ENCODE data around the gene FZD10.

Gene FZD10

DNA sequence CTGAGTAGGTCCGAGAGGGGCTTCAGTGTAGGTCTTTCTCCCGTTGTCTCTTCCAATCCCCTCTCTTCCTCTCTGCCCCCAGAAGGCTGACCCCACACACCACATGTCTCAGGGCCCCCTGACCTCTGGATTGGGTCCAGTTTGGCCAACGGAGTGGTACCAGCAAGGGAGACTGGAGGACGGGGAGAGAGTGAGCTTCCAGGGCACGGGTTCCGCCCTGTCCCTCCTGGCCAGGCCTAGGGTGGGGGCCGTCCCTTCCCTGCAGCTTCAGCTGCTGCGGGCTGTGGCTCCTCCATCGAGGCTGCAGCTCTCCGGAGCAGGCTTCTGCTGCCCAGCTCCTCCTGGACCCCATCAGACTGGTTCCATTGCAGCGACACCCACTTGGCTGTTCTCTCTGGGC is 17.4 kb downstream of the FZD10 start:
- DNase-seq (ENCODE audit: low read depth in 2 of 2) = no peak

DNA sequence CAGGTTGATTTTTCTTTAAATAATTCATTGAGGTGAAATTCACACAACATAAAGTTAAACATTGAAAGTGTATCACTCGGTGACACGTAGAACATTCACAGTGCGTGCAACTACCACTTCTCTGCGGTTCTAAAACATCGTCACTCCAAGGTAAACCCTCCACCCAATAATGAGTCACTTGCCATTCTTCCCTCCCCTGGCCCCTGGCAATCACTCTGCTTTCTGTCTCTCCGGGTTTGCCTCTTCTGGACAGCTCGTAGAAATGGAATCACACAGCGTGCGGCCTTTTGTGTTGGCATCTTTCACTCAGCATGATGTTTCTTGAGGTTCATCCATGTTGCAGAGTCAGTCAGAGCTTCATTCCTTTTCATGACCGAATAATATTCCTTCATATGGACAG is 18.9 kb downstream of the FZD10 start:
- no peak for DNase-seq (ENCODE audit: low read depth in 2 of 2)

DNA sequence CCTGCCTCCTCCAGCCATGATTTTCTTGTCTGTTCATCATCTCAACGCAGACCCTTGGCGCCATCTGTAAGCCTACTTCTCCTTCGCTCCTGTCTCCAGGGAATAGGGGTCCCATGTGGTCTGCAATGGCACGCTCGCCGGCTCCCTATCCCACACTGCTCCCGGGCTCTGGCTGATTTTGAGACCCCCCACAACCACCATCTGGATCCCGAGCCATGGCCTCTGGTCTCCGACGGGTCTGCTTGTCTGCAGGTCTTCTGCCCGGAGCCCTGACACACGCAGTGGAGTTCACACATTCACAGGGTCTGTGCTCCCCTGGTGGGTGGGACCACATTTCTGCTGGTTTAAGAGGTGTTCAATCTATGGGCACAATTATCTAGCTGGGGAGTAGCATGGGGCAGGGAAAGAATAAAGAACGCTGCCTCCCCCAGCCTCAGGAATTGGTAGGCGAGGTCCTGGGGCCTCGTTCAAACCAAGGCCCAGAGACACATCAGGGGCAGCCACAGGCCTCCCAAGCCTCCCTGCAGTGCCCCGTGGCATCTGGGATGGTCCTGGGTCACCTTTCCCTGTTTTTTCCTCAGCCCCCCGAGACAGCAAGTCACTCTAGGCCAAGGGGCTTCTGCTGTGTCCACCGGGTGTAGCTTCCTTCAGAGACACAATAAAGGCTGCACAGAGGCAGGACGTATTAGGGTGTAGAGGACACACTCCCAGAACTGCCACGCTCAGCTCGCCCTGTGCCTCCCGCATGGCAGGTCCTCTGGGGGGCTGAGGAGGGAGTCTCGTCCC is 21.5 kb downstream of the FZD10 start:
- DNase-seq (ENCODE audit: low read depth in 2 of 2) = no peak

DNA sequence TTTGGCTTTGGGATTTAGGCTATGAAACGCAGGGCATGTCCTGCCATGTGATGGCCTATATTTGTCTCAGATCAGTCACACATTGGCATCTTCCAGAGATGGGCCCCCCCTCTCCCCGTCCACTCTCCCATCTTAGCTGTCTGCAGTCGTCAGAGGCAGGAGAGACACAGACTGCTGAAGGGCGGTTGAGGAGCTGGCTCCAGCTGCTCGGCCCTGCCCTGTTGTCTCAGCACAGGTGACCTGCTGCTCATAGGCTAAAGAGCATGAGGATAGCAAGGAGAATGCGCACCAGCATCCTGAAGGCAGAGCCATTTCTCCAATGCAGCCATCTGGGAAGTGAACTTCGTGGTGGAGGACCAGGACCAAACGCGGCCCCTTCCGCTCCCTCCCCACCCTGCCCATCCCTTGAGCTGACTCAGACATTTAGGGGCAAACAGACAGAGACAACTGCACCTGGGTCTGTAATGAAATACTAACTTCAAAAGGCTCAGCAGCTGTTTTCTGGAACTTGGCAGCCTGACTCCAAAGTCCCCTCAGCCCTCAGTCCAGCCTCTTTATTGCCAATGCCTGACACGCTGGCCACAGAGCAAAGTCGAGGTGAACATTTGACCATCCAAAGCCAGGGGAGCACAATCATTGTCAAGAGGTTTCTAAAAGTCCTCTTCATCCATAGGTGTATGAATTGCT is 22.3 kb downstream of the FZD10 start:
- no peak for DNase-seq (ENCODE audit: low read depth in 2 of 2)

DNA sequence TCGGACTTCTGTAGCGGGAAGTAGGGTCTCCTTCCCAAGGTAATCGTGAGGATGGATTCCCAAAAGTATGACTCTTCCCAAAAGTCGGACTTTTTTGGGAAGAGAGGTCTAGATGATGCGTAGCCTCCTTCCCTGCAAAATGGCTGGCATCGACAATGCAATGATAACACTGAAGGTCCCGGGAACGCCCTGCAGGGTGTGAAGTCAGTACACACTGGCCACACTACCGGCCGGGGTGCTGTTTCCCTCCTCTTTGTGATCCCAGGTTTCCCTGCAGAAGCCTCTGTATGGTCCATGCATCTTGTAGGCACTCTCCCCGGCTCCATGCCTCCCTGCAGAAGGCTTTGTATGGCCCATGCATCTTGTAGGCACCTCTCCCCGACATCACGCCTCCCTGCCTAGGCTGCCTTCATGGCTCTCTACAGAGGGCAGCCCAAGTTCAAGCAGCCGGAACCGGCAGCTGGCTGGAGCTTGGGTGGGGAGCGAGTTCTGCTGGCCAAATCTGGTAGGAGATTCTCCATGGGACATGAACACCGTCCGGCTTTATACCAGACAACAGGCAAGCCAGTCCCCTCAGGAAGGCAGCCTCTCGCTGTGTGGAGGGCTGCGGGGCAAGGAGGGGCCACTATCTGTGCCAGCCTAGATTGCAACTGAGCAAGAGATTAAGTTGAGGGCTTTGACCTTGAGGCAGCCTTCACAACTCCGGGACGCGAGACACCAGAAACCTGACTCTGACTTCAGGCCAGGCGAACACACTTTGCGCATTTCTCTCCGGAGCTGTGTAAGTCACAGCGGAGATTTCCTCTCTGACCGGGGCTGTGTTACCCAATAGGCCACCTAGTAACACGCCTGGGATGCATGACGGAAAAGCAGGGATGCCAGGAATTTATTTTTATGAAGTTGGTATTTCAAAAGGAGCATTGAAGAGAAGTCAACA is 23.5 kb downstream of the FZD10 start:
- DNase-seq (ENCODE audit: low read depth in 2 of 2) = no peak

DNA sequence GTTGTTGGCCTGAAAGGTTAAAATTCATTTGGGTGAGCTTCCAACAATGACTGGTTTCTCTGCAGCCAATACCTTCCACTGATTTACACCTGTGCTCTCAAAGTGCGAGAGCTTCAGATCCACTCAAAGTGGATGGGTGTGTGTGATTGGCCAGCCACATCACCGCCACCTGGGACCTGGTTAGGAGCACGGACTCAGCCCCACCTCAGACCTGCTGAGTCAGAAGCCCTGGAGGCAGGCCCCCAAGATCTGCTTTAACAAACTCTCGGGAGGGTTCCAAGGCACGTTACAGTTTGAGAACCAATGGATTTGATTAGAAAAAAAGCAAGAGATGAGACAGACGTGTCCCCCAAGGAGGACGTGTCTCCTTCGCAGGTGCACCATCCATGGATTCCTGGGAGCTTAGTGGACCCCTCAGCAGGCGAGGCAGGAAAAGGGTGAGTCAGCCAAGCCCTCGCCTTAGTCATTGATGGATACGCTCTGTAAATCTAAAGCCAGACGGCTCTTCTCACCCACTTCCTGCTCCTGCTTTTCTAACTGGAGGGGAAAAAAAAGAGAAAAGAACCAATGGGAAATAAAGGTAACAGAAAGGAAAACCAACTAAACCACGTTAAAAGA is 24.5 kb downstream of the FZD10 start:
- no peak for DNase-seq (ENCODE audit: low read depth in 2 of 2)

DNA sequence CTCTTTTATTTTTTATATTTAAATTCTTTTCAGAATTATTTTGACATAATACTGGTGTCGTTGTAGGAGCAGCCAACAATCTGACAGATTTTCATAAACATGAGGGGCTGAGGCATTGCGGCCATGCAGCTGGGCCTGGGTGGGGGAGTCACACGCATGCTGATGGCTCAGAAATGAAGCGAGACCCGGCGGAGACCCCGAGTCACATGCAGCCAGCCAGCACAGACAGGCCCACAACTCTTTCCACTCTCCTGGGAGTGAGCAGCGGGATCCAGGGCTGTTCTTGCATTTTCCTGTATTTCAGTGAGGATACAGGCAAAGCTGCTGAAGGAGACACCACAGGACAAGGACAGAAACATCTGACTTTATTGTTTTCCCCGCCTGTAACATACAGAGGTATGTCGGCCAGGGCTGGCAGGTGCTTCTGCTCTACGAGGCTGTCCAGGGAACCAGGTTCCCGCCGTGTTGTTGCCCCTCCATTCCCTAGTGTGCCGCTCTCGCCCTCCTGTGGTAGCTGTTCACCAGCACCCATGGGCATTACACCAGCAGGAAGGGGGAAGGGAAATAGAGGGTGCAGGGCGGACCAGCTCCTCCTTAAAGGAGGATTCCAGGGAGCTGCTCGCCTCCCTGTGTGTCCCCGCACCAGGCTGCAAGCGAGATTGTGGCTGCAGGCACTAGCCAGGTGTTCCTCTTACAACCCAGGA is 30.5 kb downstream of the FZD10 start:
- no peak for DNase-seq (ENCODE audit: low read depth in 2 of 2)

DNA sequence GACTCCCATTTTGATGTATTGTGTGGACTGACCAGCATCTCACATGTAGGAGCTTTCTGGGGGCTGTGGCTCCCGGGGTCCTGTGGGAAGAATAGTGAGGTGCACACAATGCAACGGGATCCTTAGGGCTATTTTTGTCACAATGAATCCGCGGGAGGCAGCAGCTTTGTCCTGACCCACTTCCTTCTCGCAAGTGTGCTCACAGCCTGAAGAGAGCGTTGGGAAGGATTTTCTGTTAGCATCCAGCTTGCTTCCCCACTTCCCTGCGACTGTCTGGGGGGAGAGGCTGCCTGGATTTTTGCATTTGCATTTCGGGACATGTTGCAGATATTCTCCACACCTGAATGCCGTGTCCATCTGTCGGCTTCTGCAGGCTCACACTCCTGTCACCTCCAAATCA is 31.9 kb downstream of the FZD10 start:
- DNase-seq (ENCODE audit: low read depth in 2 of 2) = no peak

DNA sequence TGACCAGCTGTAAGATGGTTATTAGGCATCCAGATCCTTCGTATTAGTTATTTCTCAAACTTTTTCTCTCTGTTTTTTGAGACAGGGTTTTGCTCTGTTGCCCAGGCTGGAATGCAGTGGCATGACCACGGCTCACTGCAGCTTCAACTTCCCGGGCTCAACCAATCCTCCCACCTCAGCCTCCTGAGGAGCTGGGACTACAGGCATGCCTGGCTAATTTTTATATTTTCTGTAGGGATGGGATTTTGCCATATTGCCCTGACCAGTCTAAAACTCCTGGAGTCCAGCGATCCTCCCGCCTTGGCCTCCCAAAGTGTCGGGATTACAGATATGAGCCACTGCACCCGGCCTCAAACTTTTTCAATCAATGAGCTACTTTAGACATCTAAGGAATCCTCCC is 33.1 kb downstream of the FZD10 start:
- no peak for DNase-seq (ENCODE audit: low read depth in 2 of 2)

DNA sequence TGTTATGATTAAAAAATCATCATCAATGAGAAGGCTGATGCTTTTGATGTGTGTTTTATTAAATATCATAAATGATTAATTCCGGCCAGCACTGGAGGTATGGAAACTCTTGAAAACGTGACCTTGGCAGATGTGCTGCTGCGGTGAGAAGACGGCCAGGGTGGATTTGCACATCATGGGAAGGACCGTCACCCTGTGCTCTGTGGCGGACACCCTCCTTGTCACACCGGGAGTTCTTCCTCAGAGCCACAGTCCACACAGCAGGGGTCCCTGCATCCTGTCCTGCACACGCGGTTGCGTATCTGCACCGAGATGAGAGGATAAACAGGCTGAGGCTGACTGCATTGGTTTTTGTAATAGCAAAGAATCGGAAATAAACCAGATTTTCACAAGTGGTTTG is 33.5 kb downstream of the FZD10 start:
- no peak for DNase-seq (ENCODE audit: low read depth in 2 of 2)

DNA sequence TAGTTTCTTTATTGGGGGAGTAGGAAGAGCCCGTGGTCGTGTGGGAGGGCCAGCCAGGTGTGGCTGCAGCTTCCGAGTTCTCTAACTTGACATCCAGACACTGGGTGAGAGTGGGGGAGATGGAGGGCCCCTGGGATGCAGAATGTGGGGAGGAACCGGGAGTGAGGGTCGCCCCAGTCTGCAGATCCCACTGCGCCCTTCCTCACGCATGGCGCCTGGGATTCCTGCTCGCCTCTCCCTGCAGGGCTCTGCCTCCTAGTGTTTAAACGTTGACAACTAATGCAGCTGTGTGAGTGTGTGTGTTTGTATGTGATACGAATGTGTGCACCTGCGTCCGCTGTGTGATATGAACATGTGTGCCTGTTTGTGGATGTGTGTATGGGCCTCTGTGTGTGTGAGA is 34.6 kb downstream of the FZD10 start:
- DNase-seq (ENCODE audit: low read depth in 2 of 2) = no peak

DNA sequence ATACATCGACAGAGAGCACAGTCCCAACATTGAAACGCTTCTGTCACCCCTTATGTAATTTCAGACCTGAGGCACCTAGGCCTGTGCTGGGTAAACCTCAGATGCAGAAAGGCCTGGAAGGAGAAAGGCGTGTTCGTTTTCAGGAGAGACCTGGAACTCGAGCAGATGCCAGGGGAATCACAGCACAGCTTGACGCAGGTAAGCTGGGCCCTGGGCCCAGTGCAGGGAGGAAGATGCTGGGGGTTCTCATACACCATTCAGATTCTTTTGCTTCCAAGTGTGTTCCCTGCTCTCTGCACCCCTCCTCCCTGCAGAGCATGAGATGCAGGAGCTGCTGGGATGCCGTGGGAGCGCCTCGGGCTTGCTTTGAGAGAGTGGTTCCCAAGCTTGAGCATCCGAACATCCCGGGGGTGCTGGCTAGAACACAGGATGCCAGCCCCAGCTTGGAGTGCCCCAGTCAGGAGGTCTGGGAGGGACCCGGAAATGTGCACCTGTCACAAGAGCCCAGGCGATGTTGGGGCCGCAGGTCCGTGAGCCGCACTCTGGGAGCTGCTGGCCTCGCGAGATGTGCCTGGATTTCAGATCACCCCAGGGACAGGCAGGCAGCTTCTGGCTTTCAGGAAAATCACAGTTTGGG is 35.9 kb downstream of the FZD10 start:
- DNase-seq (ENCODE audit: low read depth in 2 of 2) = no peak

DNA sequence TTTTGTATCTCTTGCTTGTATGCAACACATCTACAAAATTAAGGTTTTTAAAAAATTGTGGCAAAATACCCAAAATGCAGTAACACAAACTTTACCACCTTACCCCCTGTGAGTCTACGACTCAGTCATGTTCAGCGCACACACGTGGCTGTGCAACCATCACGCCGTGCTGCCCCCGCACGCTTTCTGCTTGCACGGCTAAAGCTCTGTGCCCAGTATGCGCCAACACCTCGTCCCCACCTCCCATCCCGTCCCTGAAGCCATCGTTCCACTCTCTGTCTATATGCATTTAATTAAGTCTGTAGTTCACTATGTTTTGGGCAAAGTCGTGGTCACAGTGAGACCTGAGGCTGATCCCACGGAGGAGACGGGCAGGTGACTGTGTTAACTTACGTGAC is 36.4 kb downstream of the FZD10 start:
- DNase-seq (ENCODE audit: low read depth in 2 of 2) = no peak

DNA sequence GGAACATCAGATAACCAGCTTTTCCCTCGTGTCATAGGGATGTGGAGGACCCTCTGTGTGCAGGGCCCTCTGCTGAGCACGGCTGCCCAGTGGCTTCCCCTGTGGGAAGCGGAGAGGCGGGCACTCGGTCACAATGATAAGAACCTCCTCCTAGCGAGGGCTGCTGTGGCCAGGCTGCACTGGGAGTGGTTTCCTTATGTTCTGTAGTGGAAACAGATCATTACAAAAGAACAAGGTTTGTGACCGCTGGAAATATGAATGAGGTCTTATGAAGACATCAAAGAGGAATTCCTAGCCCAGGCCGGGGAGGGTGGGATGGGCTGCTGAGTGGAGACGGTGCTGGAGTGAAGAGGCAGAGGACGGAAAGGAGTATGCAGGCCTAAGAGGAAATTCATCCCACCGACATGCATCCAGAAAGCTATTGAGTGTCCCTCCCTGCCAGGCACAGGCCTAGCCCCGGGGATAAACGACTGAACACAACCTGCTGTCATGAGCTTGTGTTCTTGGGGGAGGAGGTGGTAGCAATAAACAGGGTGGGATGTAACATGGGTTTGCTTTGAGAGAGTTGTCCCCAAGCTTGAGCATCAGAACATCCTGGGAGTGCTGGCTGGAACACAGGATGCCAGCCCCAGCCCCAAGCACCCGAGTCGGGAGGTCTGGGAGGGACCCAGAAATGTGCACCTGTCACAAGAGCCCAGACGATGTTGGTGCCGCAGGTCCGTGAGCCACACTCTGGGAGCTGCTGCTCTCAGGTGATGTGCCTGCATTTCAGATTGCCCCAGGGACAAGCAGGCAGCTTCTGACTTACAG is 37.5 kb downstream of the FZD10 start:
- no peak for DNase-seq (ENCODE audit: low read depth in 2 of 2)

DNA sequence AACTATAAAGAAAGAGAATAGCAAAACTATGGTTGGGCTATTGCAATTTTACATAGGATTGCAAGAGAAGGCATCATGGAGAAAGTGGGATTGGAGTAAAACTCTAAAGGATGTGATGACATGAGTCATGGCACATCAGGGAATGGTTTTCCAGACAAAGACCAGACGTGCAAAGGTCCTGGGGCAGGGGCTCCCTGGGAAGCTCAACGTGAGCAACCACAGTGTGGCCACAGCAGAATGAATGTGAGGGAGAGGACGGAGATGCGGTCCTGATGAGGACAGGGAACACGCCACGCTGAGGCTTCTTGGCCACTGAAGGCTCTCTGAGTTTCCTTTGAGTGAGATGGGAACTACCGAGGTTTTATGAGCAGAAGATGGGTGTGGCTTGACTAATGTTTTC is 38.2 kb downstream of the FZD10 start:
- DNase-seq (ENCODE audit: low read depth in 2 of 2) = no peak

DNA sequence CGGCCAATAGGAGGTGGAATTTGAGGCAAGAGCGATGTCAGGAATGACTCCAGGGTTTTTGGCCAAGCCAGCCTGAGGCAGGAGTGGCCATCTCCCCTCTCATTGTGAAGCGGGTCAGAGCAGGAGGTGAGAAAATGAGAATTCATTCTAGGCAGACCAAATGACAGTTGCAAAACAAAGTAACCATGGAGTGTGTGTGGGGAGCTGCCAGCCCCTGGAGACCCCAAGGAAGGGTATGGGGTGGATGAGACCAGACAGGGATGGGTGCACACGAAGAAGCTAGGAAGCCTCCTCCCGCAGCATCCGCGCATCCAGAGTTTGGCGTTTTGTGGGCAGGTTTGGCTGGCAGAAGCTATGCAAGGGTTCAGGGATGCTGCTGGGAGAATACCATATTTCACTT is 38.8 kb downstream of the FZD10 start:
- no peak for DNase-seq (ENCODE audit: low read depth in 2 of 2)

DNA sequence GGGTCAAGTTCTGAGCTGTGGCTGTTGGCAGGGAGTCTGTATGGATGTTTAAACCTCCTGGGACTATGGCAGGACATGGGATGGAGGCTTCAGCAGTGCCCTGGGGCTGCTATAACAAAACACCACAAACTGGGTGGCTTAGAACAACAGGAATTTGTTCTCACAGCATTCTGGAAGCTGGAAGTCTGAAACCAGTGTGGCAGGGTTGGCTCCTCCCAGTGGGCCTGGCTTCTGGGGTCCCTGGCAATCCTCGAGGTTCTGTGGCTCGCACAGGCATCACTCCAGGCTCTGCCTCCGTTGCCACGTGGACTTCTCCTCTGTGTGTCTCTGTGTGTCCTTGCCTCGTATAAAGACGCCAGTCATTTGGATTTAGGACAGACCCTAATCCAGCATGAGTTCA is 39.9 kb downstream of the FZD10 start:
- DNase-seq (ENCODE audit: low read depth in 2 of 2) = no peak

DNA sequence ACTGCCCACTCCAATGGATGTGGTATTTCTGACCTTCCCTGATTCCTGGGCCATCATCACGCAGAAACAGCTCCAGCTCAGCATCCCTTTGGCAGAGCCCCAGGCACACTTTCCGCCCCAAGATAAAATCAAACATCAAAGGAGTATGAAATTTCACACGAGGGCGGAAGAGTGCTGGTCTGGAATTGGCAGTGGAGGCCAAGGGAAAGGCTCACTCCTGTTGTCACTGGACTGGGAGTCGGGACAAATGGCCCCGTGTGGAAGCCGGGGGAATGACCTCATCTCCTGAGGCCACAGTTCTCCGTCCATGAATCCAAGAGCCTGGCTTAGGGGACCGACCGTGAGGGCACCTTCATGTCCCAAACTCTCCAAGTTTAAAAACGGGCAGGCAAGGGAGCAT is 40.9 kb downstream of the FZD10 start:
- no peak for DNase-seq (ENCODE audit: low read depth in 2 of 2)

DNA sequence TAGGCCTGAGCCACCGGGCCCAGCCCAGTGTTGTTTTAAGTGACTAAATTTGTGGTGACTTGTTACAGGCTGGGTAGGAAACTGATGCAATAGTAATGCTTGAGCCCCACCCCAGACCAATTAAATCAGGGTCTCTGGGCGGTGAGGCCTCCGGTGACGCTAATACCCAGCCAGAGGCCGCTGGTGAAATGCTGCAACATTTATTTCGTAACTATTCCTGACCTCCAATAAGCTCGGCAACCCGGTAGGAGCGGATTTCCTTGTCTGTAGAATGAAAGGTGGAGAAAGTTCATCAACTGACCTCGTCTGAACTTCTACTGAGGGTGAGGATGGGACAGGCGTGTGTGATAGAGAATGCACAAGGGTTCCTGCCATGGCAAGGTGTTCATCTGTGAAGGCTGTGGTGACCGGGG is 42.3 kb downstream of the FZD10 start:
- no peak for DNase-seq (ENCODE audit: low read depth in 2 of 2)

DNA sequence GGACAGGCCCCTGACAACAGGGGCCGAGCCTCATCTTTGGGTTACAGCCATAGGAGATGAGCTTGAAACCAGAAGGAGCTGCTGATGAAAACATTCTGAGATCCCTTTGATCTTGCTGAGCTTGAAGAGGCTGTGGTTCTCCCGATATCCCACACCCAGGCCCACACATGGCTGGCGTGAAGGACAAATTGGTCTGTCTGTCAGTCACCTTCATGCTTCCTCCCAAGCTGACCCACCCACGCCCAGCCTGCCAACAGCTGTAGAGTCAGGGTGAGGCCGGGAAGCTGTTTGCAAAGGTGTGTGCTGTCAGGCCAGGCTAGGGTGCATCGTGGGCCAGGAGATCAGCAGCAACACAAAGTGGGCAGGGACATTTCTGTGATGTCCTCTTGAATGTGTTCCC is 43.2 kb downstream of the FZD10 start:
- DNase-seq (ENCODE audit: low read depth in 2 of 2) = no peak
